Retina (tissue), 1 donor: ENCODE data around the gene GIGYF1.
"Not testable (repeated sequence)": the region's sequence is repeated elsewhere in the genome, so short reads cannot be mapped to it uniquely, and the experiment has no call there.

Experiments used
- DNase-seq: peaks from one replicate; pipeline ENCODE4 v3.0.0-alpha.2; 2016

Gene GIGYF1

GRCh38 chr7:100694098-100694745 is at the start of gene GIGYF1:
TSS of gene GIGYF1 (minus strand) at chr7:100694250. CDS start at chr7:100688238, 6,012 bp downstream.
- DNase-seq: peak; percentile 55

- DNase-seq: no peak
Observed at GRCh38 chr7:100739934-100740333, 45.9 kb upstream of the GIGYF1 start.

- DNase-seq: no peak
Observed at GRCh38 chr7:100736671-100737070, 42.6 kb upstream of the GIGYF1 start.

GRCh38 chr7:100735730-100736129 is 41.7 kb upstream of the GIGYF1 start:
- no peak for DNase-seq

- DNase-seq: no peak
Observed at GRCh38 chr7:100731937-100732636, 38.0 kb upstream of the GIGYF1 start.

GRCh38 chr7:100730136-100730800 is 36.2 kb upstream of the GIGYF1 start:
- no peak for DNase-seq

GRCh38 chr7:100728196-100728595 is 34.1 kb upstream of the GIGYF1 start:
- no peak for DNase-seq

- DNase-seq: no peak
Observed at GRCh38 chr7:100726996-100727761, 33.1 kb upstream of the GIGYF1 start.

GRCh38 chr7:100724364-100724763 is 30.3 kb upstream of the GIGYF1 start:
- not testable (repeated sequence) for DNase-seq

- DNase-seq: no peak
Observed at GRCh38 chr7:100723732-100724275, 29.8 kb upstream of the GIGYF1 start.

- no peak for DNase-seq
Observed at GRCh38 chr7:100722480-100723212, 28.6 kb upstream of the GIGYF1 start.

- no peak for DNase-seq
Observed at GRCh38 chr7:100721505-100721812, 27.4 kb upstream of the GIGYF1 start.

GRCh38 chr7:100720671-100721504 is 26.8 kb upstream of the GIGYF1 start:
- no peak for DNase-seq

GRCh38 chr7:100720279-100720670 is 26.2 kb upstream of the GIGYF1 start, which contains the start of gene EPO:
TSS of gene EPO (plus strand) at chr7:100720468. CDS start at chr7:100720981, 513 bp downstream.
- DNase-seq: no peak

GRCh38 chr7:100719523-100720278 is 25.7 kb upstream of the GIGYF1 start:
- no peak for DNase-seq

- not testable (repeated sequence) for DNase-seq
Observed at GRCh38 chr7:100717073-100717472, 23.0 kb upstream of the GIGYF1 start.

- no peak for DNase-seq
Observed at GRCh38 chr7:100714725-100715124, 20.7 kb upstream of the GIGYF1 start.

- DNase-seq: no peak
Observed at GRCh38 chr7:100711369-100711768, 17.3 kb upstream of the GIGYF1 start.

- DNase-seq: no peak
Observed at GRCh38 chr7:100710452-100710851, 16.4 kb upstream of the GIGYF1 start.

GRCh38 chr7:100708395-100708794 is 14.3 kb upstream of the GIGYF1 start:
- no peak for DNase-seq
